T-helper 2 cell treated with Interferon-gamma antibody and Interleukin-4, amounts not matched to agents 5 μg/mL and 100 μg/mL, for 36 hours (primary cell): ENCODE measurements around the gene OR10A7.

Source experiments
- DNase-seq: peaks from one replicate; pipeline ENCODE4 v3.0.0; 2021; ENCODE audit warnings: low spot score
- H3K27ac Mint-ChIP-seq: one replicate; pipeline ENCODE4 v1.8.0; 2021; ENCODE audit warnings: mild to moderate bottlenecking, mixed read lengths
- H3K27me3 Mint-ChIP-seq: one replicate; pipeline ENCODE4 v1.8.0; 2021; ENCODE audit warnings: low read depth, mixed read lengths
- H3K36me3 Mint-ChIP-seq: one replicate; pipeline ENCODE4 v1.8.0; 2021; ENCODE audit warnings: low read depth, mixed read lengths
- H3K4me1 Mint-ChIP-seq: one replicate; pipeline ENCODE4 v1.8.0; 2021; ENCODE audit warnings: low read depth, mixed read lengths
- H3K4me3 Mint-ChIP-seq: one replicate; pipeline ENCODE4 v1.8.0; 2022; ENCODE audit warnings: mild to moderate bottlenecking, moderate library complexity, mixed read lengths
- H3K9me3 Mint-ChIP-seq: one replicate; pipeline ENCODE4 v1.8.0; 2021; ENCODE audit warnings: mixed read lengths

OR10A7 gene

GRCh38 chr12:55258303-55258702 is 37.5 kb downstream of the OR10A7 start:
- H3K4me1 Mint-ChIP-seq = no peaks in the 10 kb centered on the region
- H3K9me3 Mint-ChIP-seq = no peaks in the 10 kb centered on the region
- H3K36me3 Mint-ChIP-seq = no peaks in the 10 kb centered on the region
- H3K27ac Mint-ChIP-seq = no peak overlapping the region
- H3K27me3 Mint-ChIP-seq = peaks cover 3% of the 10 kb centered on the region
- no peak for DNase-seq
- no peak overlapping the region for H3K4me3 Mint-ChIP-seq
